ENCODE data around the gene CDHR3.

Gene CDHR3

GRCh38 chr7:106023369-106024322 is 60.6 kb downstream of the CDHR3 start:
- DNase-seq (ENCODE audit: low spot score), result no peak

GRCh38 chr7:106026101-106026500 is 63.0 kb downstream of the CDHR3 start:
- no peak for DNase-seq (ENCODE audit: low spot score)

- no peak for DNase-seq (ENCODE audit: low spot score)
These were observed 66.4 kb downstream of the CDHR3 start for GRCh38 chr7:106029451-106029850.

- no peak for DNase-seq (ENCODE audit: low spot score)
These were observed 66.9 kb downstream of the CDHR3 start for GRCh38 chr7:106029941-106030340.

- DNase-seq (ENCODE audit: low spot score), result no peak
These were observed 68.4 kb downstream of the CDHR3 start for GRCh38 chr7:106031300-106032035.

- no peak for DNase-seq (ENCODE audit: low spot score)
These were observed 69.2 kb downstream of the CDHR3 start for GRCh38 chr7:106032295-106032694.

GRCh38 chr7:106033735-106034134 is 70.7 kb downstream of the CDHR3 start:
- DNase-seq (ENCODE audit: low spot score), result no peak

GRCh38 chr7:106034383-106034782 is 71.3 kb downstream of the CDHR3 start:
- no peak for DNase-seq (ENCODE audit: low spot score)

GRCh38 chr7:106035568-106035967 is 72.5 kb downstream of the CDHR3 start:
- DNase-seq (ENCODE audit: low spot score), result no peak

- no peak for DNase-seq (ENCODE audit: low spot score)
These were observed 72.9 kb downstream of the CDHR3 start for GRCh38 chr7:106036004-106036403.

GRCh38 chr7:106037489-106038176 is 74.6 kb downstream of the CDHR3 start:
- no peak for DNase-seq (ENCODE audit: low spot score)

GRCh38 chr7:106038289-106038688 is 75.2 kb downstream of the CDHR3 start:
- DNase-seq (ENCODE audit: low spot score), result no peak

- no peak for DNase-seq (ENCODE audit: low spot score)
These were observed 75.9 kb downstream of the CDHR3 start for GRCh38 chr7:106038916-106039315.

GRCh38 chr7:106039486-106040060 is 76.5 kb downstream of the CDHR3 start:
- peak; percentile 90 for DNase-seq (ENCODE audit: low spot score)

- peak; percentile 27 for DNase-seq (ENCODE audit: low spot score)
These were observed 78.2 kb downstream of the CDHR3 start for GRCh38 chr7:106041140-106041717.

GRCh38 chr7:106042196-106042611 is 79.1 kb downstream of the CDHR3 start:
- DNase-seq (ENCODE audit: low spot score), result no peak

GRCh38 chr7:106045139-106045538 is 82.1 kb downstream of the CDHR3 start:
- DNase-seq (ENCODE audit: low spot score), result no peak

GRCh38 chr7:106045586-106045985 is 82.5 kb downstream of the CDHR3 start:
- no peak for DNase-seq (ENCODE audit: low spot score)

- no peak for DNase-seq (ENCODE audit: low spot score)
These were observed 84.1 kb downstream of the CDHR3 start for GRCh38 chr7:106047184-106047583.

- no peak for DNase-seq (ENCODE audit: low spot score)
These were observed 85.0 kb downstream of the CDHR3 start for GRCh38 chr7:106047818-106048705.

GRCh38 chr7:106048706-106049020 is 85.6 kb downstream of the CDHR3 start:
- no peak for DNase-seq (ENCODE audit: low spot score)
